Panc1 (cell line): ENCODE data around the gene CAND2.

Source experiments
- CTCF ChIP-seq: fragments of 450-650 bp; IDR thresholded peaks from 2 replicates; pipeline ENCODE4 v1.5.1; 2017; ENCODE audit warnings: mild to moderate bottlenecking
- REST ChIP-seq, 2 experiments: IDR thresholded peaks; 2 replicates each; pipeline ENCODE4 v1.6.1; 2011 to 2012; ENCODE audit warnings: low read depth in 2 of 2, control low read depth in 1 of 2, low read length in 1 of 2, mild to moderate bottlenecking in 1 of 2, moderate library complexity in 1 of 2; ENCODE audit not compliant: insufficient read depth in 1 of 2

GRCh38 chr3:12774619-12775018, 21.9 kb upstream of the CAND2 start:
- TF ChIP-seq CTCF (no peak), REST (IDR thresholded peaks at IDR 0.05; ENCODE audit: insufficient read depth in 1 of 2, low read depth in 2 of 2, low read length in 1 of 2) (no peak)
